ENCODE results near the gene KATNB1. TPM values are rescaled to one million over a fixed set of nuclear protein-coding genes. Genes with fewer than 3 reads are reported as not detected.

Gene KATNB1
- total and polyA plus RNA-seq, 4 donors, result 14.9 to 39.3 (median 20.1) TPM

GRCh38 chr16:57801809-57802340 is 66.3 kb downstream of the KATNB1 start:
- peak; percentile 52 to 63 (median 60) for DNase-seq
- Histone ChIP-seq H3K4me1 (ENCODE audit: control insufficient read depth in 5 of 5, insufficient read depth in 5 of 5, low read length in 5 of 5) (peaks cover 8 to 58% (median 33%) of the 10 kb centered on the region in 5 donors), H3K27me3 (ENCODE audit: control insufficient read depth in 3 of 3, insufficient read depth in 3 of 3, low read length in 2 of 3) (no peaks in the 10 kb centered on the region), H3K9ac (ENCODE audit: insufficient read depth in 1 of 2, low read length in 2 of 2) (peak overlapping the region; percentile 46 to 52), H3K36me3 (ENCODE audit: control insufficient read depth in 4 of 4, insufficient read depth in 4 of 4, low read length in 4 of 4) (peaks cover 0 to 9% (median 3%) of the 10 kb centered on the region in 4 donors), H3K27ac (ENCODE audit: low read depth in 1 of 2, low read length in 1 of 2) (peak overlapping the region; percentile 95), H3K9me3 (ENCODE audit: control insufficient read depth in 4 of 4, insufficient read depth in 3 of 4, low read length in 3 of 4) (no peaks in the 10 kb centered on the region), H3K4me3 (peak overlapping the region; percentile 65)
- 3 to 6% methylated on average over 44 to 45 of the region's 45 CpGs for WGBS, 2 donors
- peak; percentile 24 for ATAC-seq (ENCODE audit: insufficient read depth, low FRiP score)
- no peak for TF ChIP-seq CTCF (IDR thresholded peaks at IDR 0.05; ENCODE audit: control extremely low read depth, extremely low read depth)

- Histone ChIP-seq H3K27ac (ENCODE audit: low read depth in 1 of 2, low read length in 1 of 2) (peak within 1 kb of the TSS; percentile 95), H3K9me3 (ENCODE audit: control insufficient read depth in 4 of 4, insufficient read depth in 3 of 4, low read length in 3 of 4) (no peaks in the 10 kb centered on the region), H3K27me3 (ENCODE audit: control insufficient read depth in 3 of 3, insufficient read depth in 3 of 3, low read length in 2 of 3) (no peaks in the 10 kb centered on the region), H3K4me3 (peak within 1 kb of the TSS; percentile 65), H3K36me3 (ENCODE audit: control insufficient read depth in 4 of 4, insufficient read depth in 4 of 4, low read length in 4 of 4) (peaks cover 0 to 2% (median under 1%) of the 10 kb centered on the region in 4 donors), H3K4me1 (ENCODE audit: control insufficient read depth in 5 of 5, insufficient read depth in 5 of 5, low read length in 5 of 5) (peaks cover 8 to 54% (median 34%) of the 10 kb centered on the region in 5 donors), H3K9ac (ENCODE audit: insufficient read depth in 1 of 2, low read length in 2 of 2) (peak within 1 kb of the TSS; percentile 46 to 52)
- ATAC-seq (ENCODE audit: insufficient read depth, low FRiP score) (peak; percentile 37), DNase-seq (peak; percentile 87 to 92 (median 90))
- TF ChIP-seq CTCF (IDR thresholded peaks at IDR 0.05; ENCODE audit: control extremely low read depth, extremely low read depth), result no peak
- WGBS, 2 donors, result 10 to 25% methylated on average over 40 to 78 of the region's 78 CpGs
Measured at GRCh38 chr16:57802341-57803133, 67.0 kb downstream of the KATNB1 start, which contains the start of gene KIFC3. KIFC3 (minus strand) TSS chr16:57802491; CDS start chr16:57798243, 4,248 bp downstream.

GRCh38 chr16:57803134-57803990 is 67.8 kb downstream of the KATNB1 start:
- ATAC-seq (ENCODE audit: insufficient read depth, low FRiP score) (no peak), DNase-seq (peak; percentile 86 to 91 (median 86))
- Histone ChIP-seq H3K4me3 (no peak overlapping the region), H3K36me3 (ENCODE audit: control insufficient read depth in 4 of 4, insufficient read depth in 4 of 4, low read length in 4 of 4) (no peaks in the 10 kb centered on the region), H3K27ac (ENCODE audit: low read depth in 1 of 2, low read length in 1 of 2) (peak overlapping the region; percentile 95), H3K4me1 (ENCODE audit: control insufficient read depth in 5 of 5, insufficient read depth in 5 of 5, low read length in 5 of 5) (peaks cover 8 to 52% (median 32%) of the 10 kb centered on the region in 5 donors), H3K27me3 (ENCODE audit: control insufficient read depth in 3 of 3, insufficient read depth in 3 of 3, low read length in 2 of 3) (no peaks in the 10 kb centered on the region), H3K9ac (ENCODE audit: insufficient read depth in 1 of 2, low read length in 2 of 2) (peak overlapping the region in 1 of 2 donors; percentile 47), H3K9me3 (ENCODE audit: control insufficient read depth in 4 of 4, insufficient read depth in 3 of 4, low read length in 3 of 4) (no peaks in the 10 kb centered on the region)
- 71 to 83% methylated on average over 16 of the region's 16 CpGs for WGBS, 2 donors
- TF ChIP-seq CTCF (IDR thresholded peaks at IDR 0.05; ENCODE audit: control extremely low read depth, extremely low read depth), result no peak

Data from lung (tissue), 12 donors.